ENCODE results near the gene ACIN1.

DNA sequence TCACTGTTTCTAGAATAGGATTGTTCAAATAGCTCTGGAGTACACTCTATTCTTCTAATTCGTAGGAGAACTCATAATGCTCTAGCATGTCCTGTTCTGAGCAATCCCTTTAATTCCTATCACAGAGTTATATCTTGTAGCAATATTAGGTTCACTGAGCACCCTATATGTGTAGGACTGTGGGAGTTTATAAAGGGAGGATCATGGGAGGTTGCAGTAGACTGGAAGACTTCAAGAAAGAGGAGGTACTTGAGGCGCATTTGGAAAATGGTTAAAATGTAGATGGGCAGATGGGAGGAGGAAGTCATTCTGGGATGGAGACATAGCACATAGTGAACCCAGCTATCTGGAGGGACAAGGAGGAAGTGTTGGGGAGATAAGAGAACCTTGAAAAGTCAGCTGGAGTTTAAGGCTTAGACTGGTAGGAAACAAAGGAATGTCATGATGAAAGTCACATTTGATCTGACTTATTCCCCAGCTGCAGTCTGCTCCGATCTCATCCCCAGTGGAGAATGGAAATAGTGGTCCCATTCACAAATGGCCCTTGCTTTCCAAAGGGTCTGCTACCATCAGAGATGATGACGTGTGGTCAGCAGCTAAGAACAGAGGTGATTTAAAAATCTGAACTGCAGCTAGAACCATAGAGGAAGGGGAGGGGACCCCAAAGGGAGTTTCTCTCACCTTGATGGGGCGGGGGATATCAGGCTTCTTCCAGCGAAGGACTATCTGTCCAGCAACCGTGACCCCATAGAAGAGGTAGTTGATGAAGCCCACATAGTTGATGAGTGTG lies 34.2 kb upstream of the ACIN1 start:
- no peak for TF ChIP-seq SP1 (IDR thresholded peaks at IDR 0.05; ENCODE audit: low read depth, low read length)
- TF ChIP-seq SUZ12 (IDR thresholded peaks at IDR 0.05; ENCODE audit: low read length), result no peak
- TF ChIP-seq, protein P1, sequence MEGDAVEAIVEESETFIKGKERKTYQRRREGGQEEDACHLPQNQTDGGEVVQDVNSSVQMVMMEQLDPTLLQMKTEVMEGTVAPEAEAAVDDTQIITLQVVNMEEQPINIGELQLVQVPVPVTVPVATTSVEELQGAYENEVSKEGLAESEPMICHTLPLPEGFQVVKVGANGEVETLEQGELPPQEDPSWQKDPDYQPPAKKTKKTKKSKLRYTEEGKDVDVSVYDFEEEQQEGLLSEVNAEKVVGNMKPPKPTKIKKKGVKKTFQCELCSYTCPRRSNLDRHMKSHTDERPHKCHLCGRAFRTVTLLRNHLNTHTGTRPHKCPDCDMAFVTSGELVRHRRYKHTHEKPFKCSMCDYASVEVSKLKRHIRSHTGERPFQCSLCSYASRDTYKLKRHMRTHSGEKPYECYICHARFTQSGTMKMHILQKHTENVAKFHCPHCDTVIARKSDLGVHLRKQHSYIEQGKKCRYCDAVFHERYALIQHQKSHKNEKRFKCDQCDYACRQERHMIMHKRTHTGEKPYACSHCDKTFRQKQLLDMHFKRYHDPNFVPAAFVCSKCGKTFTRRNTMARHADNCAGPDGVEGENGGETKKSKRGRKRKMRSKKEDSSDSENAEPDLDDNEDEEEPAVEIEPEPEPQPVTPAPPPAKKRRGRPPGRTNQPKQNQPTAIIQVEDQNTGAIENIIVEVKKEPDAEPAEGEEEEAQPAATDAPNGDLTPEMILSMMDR (IDR thresholded peaks at IDR 0.05; ENCODE audit: control extremely low read depth in 1 of 3, insufficient read depth in 1 of 3, low read depth in 1 of 3, low read length in 3 of 3), result no peak
- TF ChIP-seq BACH1 (IDR thresholded peaks at IDR 0.05; ENCODE audit: low read length), result no peak
- TF ChIP-seq CHD7 (IDR thresholded peaks at IDR 0.05; ENCODE audit: insufficient replicate concordance, low read length), result no peak
- no peak for TF ChIP-seq EZH2 (IDR thresholded peaks at IDR 0.05; ENCODE audit: low read depth, low read length, severe bottlenecking)
- TF ChIP-seq EP300 (IDR thresholded peaks at IDR 0.05; ENCODE audit: borderline replicate concordance in 1 of 2, low read depth in 2 of 2, low read length in 2 of 2), result no peak
- no peak for TF ChIP-seq RAD21 (IDR thresholded peaks at IDR 0.05 in 1 of 2, conservative IDR thresholded peaks at IDR 0.05 in 1 of 2; ENCODE audit: low read depth in 2 of 2, low read length in 2 of 2)
- no peak for TF ChIP-seq TAF1 (IDR thresholded peaks at IDR 0.05; ENCODE audit: low read depth, low read length)
